Measurements from ENCODE around the gene RIMBP3B.
"Not testable (repeated sequence)": the region's sequence is repeated elsewhere in the genome, so short reads cannot be mapped to it uniquely, and the experiment has no call there.

DNA sequence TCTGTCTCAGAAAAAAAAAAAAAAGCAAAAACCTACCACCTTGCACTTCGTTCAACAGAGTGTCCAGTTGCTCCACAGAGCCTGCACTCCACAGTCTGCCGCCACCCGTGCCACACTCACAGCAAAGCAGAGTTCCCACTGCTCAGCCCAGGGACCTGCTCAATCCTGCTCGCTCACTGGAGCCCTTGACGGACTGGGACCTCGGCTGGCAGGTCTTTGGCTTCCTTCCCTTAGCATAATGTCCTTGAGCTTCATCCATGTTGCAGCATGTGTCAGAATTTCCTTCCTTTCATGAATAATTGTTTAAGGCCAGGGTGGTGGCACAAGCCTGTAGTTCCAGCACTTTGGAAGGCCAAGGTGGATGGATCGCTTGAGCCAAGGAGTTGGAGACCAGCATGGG lies 11.1 kb downstream of the RIMBP3B start:
- TF ChIP-seq, protein P1, sequence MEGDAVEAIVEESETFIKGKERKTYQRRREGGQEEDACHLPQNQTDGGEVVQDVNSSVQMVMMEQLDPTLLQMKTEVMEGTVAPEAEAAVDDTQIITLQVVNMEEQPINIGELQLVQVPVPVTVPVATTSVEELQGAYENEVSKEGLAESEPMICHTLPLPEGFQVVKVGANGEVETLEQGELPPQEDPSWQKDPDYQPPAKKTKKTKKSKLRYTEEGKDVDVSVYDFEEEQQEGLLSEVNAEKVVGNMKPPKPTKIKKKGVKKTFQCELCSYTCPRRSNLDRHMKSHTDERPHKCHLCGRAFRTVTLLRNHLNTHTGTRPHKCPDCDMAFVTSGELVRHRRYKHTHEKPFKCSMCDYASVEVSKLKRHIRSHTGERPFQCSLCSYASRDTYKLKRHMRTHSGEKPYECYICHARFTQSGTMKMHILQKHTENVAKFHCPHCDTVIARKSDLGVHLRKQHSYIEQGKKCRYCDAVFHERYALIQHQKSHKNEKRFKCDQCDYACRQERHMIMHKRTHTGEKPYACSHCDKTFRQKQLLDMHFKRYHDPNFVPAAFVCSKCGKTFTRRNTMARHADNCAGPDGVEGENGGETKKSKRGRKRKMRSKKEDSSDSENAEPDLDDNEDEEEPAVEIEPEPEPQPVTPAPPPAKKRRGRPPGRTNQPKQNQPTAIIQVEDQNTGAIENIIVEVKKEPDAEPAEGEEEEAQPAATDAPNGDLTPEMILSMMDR (IDR thresholded peaks at IDR 0.05; ENCODE audit: insufficient read depth, low read length, poor library complexity, severe bottlenecking) = not testable (repeated sequence)
- TF ChIP-seq EZH2phosphoT487 (conservative IDR thresholded peaks at IDR 0.05; ENCODE audit: low read length) = not testable (repeated sequence)

All from SU-DHL-6 (cell line).